ENCODE results near the gene CAV2. TPM values are rescaled to one million over a fixed set of nuclear protein-coding genes. Genes with fewer than 3 reads are reported as not detected.

Gene CAV2
- total RNA-seq, 2 donors from 2014 or later = 5.2 to 7.4 TPM

DNA sequence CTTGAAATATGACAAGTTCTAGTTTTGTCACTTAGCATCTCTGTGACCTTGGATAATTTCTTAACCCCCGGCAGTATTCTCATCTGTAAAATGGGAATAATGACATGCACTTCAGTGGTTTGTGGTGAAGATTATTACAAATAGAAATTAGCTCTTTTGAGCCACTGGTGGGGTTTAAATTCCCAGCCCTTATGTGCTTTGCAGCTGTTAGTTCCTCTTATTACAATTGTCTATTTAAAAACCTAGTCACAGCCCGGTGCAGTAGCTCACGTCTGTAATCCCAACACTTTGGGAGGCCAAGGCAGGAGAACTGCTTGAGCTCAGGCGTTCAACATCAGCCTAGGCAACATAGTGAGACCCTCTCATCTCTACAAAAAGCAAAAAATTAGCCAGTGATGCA, 55.4 kb downstream of the CAV2 start:
- no peaks in the 10 kb centered on the region for H3K27me3 ChIP-seq (ENCODE audit: control insufficient read depth, insufficient read depth, low read length, poor library complexity, severe bottlenecking)
- Mint-ChIP-seq H3K4me1 (peaks cover 5% of the 10 kb centered on the region), H3K27me3 (ENCODE audit: insufficient read depth) (no peaks in the 10 kb centered on the region), H3K4me3 (no peak overlapping the region), H3K9me3 (no peaks in the 10 kb centered on the region), H3K36me3 (ENCODE audit: low read depth) (no peaks in the 10 kb centered on the region), H3K27ac (no peak overlapping the region)
- H3K4me3 ChIP-seq (ENCODE audit: low read length) = no peak overlapping the region
- no peak for DNase-seq
- H3K9ac ChIP-seq (ENCODE audit: extremely low read depth, low read length, poor library complexity, severe bottlenecking) = no peak overlapping the region
- 50 to 83% methylated on average over 1 to 4 of the region's 4 CpGs for WGBS, 2 experiments (ENCODE audit: insufficient coverage in 1 of 2, insufficient read length in 1 of 2)
- no peaks in the 10 kb centered on the region for H3K36me3 ChIP-seq (ENCODE audit: control insufficient read depth, insufficient read depth, low read length)
- H3K27ac ChIP-seq (ENCODE audit: low read depth, low read length) = no peak overlapping the region
- H3K4me1 ChIP-seq (ENCODE audit: control insufficient read depth, insufficient read depth, low read length) = no peaks in the 10 kb centered on the region
- no peaks in the 10 kb centered on the region for H3K9me3 ChIP-seq (ENCODE audit: control insufficient read depth, low read length)
- TF ChIP-seq, protein P1, sequence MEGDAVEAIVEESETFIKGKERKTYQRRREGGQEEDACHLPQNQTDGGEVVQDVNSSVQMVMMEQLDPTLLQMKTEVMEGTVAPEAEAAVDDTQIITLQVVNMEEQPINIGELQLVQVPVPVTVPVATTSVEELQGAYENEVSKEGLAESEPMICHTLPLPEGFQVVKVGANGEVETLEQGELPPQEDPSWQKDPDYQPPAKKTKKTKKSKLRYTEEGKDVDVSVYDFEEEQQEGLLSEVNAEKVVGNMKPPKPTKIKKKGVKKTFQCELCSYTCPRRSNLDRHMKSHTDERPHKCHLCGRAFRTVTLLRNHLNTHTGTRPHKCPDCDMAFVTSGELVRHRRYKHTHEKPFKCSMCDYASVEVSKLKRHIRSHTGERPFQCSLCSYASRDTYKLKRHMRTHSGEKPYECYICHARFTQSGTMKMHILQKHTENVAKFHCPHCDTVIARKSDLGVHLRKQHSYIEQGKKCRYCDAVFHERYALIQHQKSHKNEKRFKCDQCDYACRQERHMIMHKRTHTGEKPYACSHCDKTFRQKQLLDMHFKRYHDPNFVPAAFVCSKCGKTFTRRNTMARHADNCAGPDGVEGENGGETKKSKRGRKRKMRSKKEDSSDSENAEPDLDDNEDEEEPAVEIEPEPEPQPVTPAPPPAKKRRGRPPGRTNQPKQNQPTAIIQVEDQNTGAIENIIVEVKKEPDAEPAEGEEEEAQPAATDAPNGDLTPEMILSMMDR (conservative IDR thresholded peaks at IDR 0.05) = no peak

DNA sequence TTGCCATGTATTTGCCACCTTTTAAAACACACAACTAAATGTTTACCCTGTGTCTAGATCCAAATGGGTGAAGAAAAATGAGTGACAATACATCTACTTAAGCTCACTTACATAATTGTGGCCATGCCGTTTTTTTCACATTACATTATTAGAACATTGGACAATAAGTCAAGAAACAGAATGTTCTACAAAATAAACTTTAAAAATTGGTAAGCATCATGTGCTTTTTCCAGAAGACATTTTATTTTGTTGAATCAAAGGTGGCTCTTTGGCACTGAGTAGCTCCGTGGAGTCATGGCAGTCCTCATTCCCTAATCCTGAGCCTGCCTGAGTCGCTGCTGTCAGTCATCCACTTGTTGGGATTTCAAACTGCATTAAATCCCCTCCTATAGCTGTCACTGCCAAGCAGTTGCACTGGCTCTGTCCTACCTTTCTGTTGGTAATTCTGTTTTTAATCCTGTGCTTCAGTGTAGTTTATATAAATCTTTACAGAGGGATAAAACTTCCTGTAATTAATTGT, 57.6 kb downstream of the CAV2 start:
- no peaks in the 10 kb centered on the region for H3K9me3 Mint-ChIP-seq
- no peak for DNase-seq
- Histone ChIP-seq H3K4me1 (ENCODE audit: control insufficient read depth, insufficient read depth, low read length) (no peaks in the 10 kb centered on the region), H3K27ac (ENCODE audit: low read depth, low read length) (no peak overlapping the region), H3K9ac (ENCODE audit: extremely low read depth, low read length, poor library complexity, severe bottlenecking) (no peak overlapping the region), H3K9me3 (ENCODE audit: control insufficient read depth, low read length) (no peaks in the 10 kb centered on the region), H3K36me3 (ENCODE audit: control insufficient read depth, insufficient read depth, low read length) (no peaks in the 10 kb centered on the region), H3K27me3 (ENCODE audit: control insufficient read depth, insufficient read depth, low read length, poor library complexity, severe bottlenecking) (no peaks in the 10 kb centered on the region), H3K4me3 (ENCODE audit: low read length) (no peak overlapping the region)
- no peaks in the 10 kb centered on the region for H3K27me3 Mint-ChIP-seq (ENCODE audit: insufficient read depth)
- WGBS, 2 experiments (ENCODE audit: insufficient coverage in 1 of 2, insufficient read length in 1 of 2) = 79 to 89% methylated on average over 2 to 3 of the region's 3 CpGs
- TF ChIP-seq, protein P1 (conservative IDR thresholded peaks at IDR 0.05) = no peak
- no peaks in the 10 kb centered on the region for H3K36me3 Mint-ChIP-seq (ENCODE audit: low read depth)
- H3K27ac Mint-ChIP-seq = no peak overlapping the region
- peaks cover 5% of the 10 kb centered on the region for H3K4me1 Mint-ChIP-seq
- no peak overlapping the region for H3K4me3 Mint-ChIP-seq

DNA sequence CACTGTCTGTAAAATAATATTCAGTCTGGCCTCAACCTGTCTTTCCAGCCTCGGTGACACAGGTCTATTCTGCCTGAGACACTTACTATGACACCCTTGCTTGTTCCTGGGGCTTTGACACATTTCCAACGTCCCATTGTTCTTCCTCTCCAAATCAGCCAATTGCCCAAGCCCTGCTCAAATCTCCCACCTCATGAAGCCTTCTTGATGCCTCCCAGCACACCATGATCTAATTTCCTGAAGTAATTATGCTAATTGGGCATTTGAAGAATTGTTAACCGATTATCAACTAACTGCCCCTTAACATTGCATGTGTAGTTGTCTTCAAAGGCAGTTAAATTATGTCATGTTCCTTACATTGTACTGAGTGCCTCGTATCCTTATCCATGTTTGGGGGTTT, 58.4 kb downstream of the CAV2 start:
- Histone ChIP-seq H3K4me1 (ENCODE audit: control insufficient read depth, insufficient read depth, low read length) (no peaks in the 10 kb centered on the region), H3K9ac (ENCODE audit: extremely low read depth, low read length, poor library complexity, severe bottlenecking) (no peak overlapping the region), H3K36me3 (ENCODE audit: control insufficient read depth, insufficient read depth, low read length) (no peaks in the 10 kb centered on the region), H3K27ac (ENCODE audit: low read depth, low read length) (no peak overlapping the region), H3K4me3 (ENCODE audit: low read length) (no peak overlapping the region), H3K9me3 (ENCODE audit: control insufficient read depth, low read length) (no peaks in the 10 kb centered on the region), H3K27me3 (ENCODE audit: control insufficient read depth, insufficient read depth, low read length, poor library complexity, severe bottlenecking) (no peaks in the 10 kb centered on the region)
- H3K9me3 Mint-ChIP-seq = no peaks in the 10 kb centered on the region
- H3K36me3 Mint-ChIP-seq (ENCODE audit: low read depth) = no peaks in the 10 kb centered on the region
- H3K4me1 Mint-ChIP-seq = peaks cover 5% of the 10 kb centered on the region
- TF ChIP-seq, protein P1 (conservative IDR thresholded peaks at IDR 0.05) = no peak
- no peak overlapping the region for H3K4me3 Mint-ChIP-seq
- no peaks in the 10 kb centered on the region for H3K27me3 Mint-ChIP-seq (ENCODE audit: insufficient read depth)
- 90 to 95% methylated on average over 2 to 4 of the region's 4 CpGs for WGBS, 2 experiments (ENCODE audit: insufficient coverage in 1 of 2, insufficient read length in 1 of 2)
- DNase-seq = no peak
- no peak overlapping the region for H3K27ac Mint-ChIP-seq

Other genes starting within 250 kb of the CAV2 start
- 1 to 10 TPM; 4.9 to 8.8 TPM for gene CAV1, start 25.3 kb downstream of the CAV2 start, total RNA-seq
- 1 to 10 TPM; 2.5 to 7.3 TPM for gene MET, start 172.5 kb downstream of the CAV2 start, total RNA-seq

All from endodermal cell (in vitro differentiated cells).